GM21717 (cell line): Measurements from ENCODE around the gene ADCY1.
"Not testable (repeated sequence)": the region's sequence is repeated elsewhere in the genome, so short reads cannot be mapped to it uniquely, and the experiment has no call there.

Source experiments
- ATAC-seq: cut with Tn5 transposase; IDR thresholded peaks from one replicate; pipeline ENCODE4 v1.9.1; 2021; ENCODE audit warnings: mild to moderate bottlenecking, moderate library complexity; ENCODE audit not compliant: unreplicated experiment

The ADCY1 gene

DNA sequence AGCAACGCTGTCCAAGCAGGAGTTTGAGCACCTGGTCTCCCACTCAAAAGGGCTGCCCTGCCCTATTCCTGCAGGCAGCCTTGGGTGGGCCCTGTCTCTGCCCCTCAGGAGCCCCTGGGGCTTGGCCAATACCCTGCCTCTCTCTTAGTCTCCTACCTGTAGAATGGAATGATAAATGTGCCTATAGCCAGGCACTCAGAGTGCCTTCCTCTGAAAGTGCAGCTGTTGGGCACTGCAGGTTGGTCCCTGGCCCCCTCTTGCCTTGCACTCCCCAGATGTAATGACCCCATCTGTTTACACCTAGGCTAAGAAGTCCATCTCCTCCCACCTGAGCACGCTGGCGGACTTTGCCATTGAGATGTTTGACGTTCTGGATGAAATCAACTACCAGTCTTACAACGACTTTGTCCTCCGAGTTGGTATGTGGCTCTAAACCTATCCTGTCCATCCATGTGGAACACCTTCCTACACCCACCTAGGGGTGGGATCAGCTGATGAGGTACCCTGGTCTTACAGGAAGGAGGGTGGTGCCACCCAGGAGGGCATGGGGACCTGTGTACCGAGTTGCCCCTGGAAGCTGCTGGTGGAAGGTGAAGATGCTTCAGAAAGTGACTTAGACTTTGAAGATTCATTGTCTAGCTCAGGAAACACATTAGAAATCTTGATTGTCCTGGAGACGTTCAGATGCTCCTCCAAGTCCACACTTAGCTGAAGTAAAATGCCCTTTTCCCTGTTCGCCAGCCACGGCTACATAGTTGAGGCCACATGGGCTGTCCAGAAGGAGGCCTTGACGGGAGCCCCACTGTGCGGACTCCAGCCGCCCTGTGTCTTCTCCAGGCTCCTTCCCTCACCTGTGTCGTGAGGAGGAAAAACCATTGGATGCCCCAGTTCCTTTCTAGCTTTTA is 134.1 kb downstream of the ADCY1 start:
- ATAC-seq: no peak

DNA sequence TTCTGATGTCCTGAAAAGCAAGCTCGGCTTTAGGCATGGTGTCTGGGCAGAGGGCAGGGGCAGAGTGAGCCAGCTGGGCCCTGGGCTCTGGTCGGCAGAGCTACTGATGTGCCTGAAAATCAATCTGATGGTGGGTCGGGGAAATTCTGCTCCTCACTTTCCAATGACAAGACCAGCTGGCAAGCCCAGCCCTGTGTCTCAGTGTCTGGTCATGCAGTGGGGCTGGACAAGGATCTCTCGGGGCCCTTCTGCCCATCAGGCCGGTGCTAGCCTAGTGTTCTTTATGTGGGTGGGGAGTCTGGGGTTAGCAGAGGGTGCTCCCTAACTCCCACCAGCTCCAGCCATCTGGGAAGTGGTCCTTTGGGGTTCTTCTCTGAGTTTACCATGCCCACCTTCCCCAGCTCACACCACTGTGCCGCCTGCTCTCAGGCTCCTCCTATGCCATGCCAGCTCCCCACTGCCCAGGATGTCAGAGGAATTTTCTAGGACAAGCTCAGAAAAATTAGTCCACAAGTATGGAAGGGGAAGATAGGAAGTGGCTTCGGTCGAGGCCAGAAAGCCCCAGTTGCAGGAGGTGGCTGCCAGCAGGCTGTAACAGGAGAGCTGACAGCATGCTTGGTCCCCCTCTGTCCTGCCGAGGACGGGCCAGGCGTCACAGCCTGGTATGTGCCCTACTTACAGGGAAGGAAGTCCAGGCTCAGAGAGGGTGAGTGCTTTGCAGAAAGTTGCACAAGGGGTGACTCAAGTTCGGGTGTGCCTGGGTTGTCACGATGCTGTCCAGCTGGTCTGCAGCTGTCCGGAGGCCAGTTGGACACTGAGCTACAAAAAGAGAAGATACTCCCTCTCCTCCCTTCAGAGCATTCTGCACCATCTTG is 135.2 kb downstream of the ADCY1 start:
- no peak for ATAC-seq

DNA sequence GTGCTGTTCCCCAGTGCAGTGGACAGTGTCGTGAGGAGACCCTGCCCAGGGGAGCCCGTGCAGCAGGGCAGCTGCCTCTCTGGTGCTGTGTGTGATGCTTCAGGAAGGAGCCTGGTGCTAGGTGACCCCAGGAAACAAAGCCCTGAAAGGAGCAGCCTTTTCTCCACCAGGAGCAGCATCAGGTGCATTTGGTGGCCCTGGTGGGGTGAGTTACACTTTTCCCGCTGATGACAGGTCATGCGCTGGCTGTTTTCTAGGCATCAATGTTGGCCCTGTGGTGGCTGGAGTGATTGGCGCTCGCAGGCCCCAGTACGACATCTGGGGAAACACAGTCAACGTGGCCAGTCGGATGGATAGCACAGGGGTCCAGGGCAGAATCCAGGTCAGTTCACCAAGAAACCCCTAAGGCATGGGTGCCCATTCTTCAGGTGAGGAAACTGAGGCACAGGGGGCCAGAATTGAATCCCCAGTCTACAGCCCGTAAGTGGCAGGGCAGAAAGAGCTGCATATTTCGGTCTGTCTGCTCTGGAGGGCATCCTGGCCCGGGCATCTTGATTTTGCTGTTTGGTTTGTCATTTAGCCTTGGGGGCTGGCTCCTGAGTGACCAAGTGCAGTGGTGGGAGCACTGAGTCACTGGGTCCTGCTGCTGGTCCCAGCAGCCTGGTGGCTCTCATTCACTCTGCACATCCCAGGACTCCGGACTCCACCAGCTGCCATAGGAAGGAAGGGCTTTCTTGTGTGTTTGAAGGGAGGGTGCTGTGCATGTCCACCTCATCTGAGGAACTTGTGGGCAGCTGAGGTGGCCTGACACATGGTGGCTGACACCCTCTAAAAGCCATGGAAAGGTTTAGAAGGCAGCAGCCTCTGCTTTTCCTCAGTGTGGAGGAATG is 136.3 kb downstream of the ADCY1 start:
- no peak for ATAC-seq

DNA sequence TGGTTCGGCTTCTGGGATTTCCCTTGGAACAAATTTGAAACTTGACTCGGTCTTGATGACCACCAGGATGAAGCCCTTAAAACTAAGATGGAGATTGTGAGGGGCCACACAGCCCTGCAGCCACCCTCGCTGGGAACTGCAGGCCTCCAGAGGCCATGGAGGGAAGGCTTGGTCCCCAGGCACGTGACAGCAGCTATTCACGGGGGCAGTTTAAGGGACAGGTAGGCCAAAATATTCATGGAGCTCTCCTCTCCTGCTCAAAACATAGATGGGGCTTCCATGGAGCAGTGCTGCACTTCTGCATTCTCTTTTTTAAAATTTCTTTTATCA is 137.0 kb downstream of the ADCY1 start:
- ATAC-seq: no peak

DNA sequence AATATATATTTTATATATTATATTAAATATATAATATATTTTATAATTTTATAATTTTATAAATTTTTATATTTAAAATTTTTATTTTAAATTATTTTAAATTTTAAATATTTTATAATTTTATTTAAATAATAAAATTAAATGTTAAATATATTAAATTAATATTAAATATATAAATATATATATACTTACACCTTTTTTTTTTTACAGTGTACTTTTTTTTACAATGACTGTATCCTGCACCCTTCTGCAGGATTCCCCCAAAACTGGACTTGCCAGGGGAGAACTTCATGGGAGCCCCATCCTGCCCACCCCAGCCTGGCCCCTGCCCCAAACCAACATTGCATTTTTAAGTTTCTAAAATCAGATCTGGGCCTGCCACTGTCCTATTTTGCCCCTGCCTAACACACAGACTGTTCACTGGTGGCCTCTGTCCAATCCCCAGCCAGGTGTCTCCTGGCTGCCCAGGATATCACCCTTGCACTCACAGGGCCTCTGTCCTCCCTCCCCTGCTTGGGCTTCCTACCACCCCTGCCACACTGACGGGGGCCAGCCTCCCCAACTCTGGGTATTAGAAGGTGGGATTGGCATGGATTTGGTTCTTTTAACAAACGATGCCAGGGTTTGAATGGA is 138.0 kb downstream of the ADCY1 start:
- no peak for ATAC-seq

DNA sequence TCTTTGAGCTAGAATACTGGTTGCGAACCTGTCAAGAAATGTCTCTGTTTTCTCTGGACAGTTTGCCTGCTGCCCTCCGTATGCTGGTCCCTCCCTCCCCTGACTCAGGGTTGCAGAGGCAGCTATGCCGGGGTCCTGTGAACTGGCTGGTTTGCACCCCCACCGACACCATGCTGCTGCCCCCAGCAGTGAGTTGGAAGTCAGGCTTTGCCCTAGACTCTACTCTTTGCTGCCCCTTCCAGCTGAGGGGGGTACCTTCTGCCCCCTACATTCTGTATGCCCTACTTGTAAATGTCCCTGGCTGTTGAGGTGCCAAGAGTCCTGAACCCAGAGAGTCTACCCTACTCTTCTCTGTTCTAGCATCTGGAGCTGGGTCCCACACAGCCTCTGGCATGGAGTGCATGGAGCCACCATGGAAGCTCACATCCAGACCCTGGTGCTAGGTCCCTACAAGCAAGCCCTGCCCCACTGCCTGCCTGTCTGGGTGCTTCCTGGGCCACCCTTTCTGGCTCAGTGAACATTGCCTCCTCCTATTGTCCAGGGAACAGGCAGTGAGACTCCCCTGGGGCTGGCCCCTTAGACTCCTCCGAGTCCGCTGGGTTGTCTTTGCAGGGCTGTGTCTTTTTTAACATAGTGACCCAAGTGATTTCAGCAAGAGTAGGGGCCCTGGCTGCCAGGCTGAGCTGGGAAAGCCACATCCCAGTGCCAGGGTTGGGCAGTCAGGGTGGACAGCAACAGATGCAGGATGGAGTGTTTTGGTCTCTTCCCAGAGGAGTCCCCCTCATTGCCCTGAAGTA is 138.9 kb downstream of the ADCY1 start:
- no peak for ATAC-seq

DNA sequence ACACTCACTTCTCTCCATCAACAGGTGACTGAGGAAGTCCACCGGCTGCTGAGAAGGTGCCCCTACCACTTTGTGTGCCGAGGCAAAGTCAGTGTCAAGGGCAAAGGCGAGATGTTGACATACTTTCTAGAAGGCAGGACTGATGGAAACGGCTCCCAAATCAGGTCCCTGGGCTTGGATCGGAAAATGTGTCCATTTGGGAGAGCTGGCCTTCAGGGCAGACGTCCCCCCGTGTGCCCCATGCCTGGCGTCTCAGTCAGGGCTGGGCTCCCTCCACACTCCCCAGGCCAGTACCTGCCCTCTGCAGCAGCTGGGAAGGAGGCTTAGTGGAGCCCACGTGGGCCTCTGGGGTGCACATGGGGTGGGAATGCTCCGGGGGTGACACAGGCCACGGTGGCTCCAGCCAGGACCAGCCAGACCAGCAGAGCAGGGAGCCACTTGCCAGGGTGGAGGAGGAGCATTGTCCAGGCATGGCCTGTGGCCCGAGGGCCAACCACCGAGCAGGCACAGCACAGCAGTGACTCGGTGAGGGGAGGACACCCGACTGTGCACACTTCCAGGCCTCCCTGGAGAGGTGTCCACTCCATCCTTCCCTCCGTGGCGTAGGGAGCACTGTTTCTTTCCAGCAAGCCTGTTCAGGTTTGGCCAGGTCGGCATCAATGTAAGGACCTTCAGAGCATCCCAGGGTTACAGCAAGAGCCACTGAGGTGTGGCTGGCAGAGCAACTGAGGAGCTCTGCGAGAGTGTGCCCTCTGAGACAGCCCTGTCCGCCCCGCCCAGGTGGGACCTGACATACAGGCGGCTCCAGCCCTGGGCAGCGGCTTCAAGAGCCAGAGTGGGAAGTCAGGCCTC is 139.7 kb downstream of the ADCY1 start:
- ATAC-seq: no peak

DNA sequence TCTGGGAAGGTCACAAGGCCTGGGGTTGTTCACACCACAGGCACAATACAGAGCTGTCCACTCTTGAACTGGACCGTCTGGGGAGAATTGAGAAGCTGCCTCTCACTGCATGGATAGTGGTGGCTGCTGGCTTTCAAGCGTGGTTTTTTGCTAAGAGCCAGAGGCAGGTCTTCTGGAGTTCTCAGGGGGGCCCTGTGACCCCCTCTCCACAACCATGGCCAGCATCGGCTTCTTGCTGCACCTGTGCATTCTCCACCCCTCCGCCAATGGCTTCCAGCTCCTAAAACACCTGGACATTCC is 140.3 kb downstream of the ADCY1 start:
- no peak for ATAC-seq

DNA sequence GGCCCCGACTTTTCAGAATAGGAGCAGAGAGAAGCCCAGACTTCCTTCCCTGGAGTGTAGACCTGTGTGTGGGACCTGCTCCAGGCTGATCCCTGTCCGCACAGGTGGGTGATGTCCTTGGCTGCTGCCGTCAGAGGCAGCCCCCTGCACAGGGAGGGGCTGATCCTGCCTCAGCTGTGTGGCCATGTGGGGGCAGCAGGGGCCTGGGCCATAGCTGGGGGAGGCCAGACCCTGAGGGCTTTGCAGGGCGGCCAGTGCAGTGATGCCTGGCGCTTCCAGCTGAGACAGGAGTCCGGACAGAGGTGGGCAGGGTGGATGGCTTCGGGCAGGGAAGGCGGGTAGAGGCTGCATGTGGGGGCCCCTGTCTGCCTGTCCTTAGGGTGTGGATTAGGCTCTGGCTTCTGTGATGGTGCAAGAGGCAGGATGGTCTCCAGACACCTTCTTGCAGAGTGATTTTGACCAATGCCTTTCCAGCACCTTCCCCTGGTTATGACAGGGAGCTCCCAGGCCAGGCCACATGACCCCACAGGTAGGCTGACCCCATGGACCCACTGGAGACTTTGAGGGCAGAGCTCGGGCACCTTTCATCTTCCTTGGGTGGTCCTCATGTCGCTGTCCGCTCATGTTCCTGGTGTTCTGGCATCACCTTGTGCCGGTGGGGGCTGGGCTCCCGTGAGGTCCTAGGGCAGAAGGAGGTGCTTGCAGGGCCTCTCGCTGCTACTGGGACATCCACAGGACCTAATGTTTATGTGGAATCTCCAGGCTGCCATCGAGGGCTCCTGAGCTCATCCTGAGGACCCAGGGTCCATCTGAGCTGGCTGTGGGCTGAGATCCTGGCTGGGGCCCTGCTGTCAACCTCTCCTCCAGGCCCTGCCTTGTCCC is 141.5 kb downstream of the ADCY1 start:
- no peak for ATAC-seq

DNA sequence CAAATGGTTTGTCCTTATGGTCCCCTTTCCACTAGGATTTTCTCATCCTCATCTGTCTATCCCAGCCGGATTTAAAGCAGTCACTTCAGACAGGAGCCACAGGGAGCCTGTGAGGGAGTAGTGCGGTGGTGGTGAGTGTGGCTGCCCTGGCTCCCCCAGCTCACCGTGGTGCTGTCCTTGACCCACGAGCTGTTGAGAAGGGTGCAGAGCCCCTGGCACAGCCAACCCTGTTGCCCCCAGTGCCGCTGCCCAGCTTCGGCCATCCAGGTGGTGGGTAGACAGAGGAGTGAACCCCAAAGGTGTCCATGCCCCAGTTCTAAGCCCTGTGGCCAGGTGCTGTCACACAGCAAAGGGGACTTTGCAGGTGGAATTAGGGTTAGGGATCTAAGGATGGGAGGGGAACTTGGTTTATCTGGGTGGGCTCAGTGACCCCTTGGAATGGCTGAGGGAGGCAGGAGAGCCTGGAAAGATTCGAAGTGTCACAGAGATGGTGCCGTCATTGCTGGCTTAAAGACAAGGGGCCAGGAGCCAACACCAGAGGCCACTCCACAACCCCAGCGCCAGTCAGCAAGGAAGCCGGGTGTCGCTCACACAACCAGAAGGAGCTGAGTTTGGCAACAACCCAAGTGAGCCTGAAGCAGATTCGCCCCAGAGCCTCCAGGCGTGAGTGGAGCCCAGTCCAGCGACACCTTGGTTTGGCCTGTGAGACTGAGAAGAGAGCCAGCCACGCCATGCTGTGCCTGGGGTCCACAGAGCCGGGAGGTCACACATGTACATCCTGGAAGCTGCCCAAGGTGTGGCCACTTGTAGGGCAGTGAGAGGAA is 142.4 kb downstream of the ADCY1 start:
- no peak for ATAC-seq

DNA sequence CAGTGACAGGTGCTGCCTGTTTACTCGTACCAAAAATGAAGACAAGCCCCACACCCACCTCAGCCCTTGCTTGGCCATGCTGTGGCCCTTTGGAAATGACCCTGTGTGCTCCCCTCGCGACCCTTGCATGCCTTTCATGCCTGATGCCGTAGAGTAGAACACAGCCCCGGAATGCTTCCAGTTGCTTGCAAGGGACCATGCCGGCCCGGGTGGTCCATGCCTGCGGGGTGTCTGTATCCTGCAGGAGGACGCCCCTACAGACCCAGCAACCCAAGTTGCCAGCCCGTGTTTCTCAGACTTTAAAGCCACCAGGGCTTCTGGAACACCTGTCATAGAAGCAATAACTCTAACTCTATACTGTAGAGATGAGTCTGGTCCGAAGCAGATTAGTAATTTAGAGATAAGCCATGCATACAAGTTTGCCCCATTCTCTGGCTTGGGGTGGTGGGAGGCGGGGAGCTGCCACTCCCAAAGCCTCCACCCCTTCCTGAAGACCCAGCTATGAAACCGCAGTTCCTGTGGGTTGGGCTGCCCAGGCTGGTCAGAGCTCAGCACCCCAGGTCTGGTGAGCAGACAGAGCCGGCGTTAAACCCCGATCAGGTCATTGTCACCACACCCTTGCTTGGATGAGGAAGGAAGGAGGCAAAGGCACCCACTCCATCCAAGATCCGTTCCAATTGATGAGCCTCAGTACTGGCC is 143.5 kb downstream of the ADCY1 start:
- ATAC-seq: no peak

DNA sequence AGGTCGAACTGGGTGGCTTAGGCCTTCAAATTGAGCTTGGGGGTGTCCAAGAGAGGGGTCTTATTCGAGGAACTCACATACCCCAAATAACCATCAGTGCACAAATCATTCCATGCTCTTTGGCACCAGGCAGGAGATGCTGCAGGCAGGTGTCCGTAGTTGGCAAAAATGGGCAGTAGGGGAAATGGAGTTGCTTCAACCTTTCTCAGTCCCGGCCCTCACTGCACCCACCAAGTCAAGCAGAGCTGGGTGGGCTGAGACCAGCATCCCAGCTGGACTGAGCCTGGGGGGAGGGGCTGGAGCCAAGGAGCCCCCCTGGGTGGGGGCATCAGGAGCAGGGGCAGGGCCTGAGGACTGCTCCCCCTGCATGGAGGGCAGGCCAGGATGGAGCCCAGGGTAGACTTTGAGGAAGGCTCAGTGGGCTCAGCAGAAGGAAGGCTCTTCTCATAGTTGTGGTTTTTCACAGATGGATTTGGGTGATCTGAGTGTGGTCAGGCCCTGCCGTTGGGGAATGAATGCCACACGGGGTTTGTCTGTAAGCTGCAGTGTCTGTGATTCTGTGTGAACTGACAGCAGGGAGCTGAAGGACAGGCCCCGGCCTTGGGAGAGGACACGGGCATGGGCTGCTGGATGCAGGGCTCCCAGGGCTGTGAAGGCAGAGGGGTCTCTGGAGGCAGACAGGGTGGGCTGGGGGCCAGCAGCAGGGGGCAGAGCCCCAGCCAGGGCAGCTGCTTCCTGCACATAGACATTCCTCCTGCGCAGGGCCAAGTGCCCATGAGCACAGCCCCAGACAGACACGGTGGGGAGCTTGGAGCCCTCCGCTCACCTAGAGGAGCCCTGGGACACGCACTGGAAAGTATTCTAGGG is 144.5 kb downstream of the ADCY1 start:
- ATAC-seq: no peak

DNA sequence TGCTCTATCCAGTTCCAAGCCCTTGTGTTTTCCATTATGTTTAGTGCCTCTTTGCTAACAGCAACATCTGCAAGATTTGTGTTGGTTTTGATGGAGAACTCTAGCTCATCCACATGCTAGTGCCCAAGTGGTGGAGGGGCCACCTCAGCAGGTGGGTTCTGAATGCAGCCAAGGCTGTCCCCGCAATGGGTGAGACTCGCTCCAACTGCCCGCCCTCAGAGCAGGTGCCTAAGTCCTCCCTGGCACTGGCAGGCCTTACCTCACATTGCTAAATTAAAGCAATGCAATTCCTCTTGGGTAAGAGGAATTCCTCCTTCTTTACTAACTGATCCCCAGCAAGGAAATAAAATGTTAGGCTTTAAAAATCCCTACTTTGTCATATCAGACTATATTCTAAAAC is 146.8 kb downstream of the ADCY1 start:
- ATAC-seq: no peak

DNA sequence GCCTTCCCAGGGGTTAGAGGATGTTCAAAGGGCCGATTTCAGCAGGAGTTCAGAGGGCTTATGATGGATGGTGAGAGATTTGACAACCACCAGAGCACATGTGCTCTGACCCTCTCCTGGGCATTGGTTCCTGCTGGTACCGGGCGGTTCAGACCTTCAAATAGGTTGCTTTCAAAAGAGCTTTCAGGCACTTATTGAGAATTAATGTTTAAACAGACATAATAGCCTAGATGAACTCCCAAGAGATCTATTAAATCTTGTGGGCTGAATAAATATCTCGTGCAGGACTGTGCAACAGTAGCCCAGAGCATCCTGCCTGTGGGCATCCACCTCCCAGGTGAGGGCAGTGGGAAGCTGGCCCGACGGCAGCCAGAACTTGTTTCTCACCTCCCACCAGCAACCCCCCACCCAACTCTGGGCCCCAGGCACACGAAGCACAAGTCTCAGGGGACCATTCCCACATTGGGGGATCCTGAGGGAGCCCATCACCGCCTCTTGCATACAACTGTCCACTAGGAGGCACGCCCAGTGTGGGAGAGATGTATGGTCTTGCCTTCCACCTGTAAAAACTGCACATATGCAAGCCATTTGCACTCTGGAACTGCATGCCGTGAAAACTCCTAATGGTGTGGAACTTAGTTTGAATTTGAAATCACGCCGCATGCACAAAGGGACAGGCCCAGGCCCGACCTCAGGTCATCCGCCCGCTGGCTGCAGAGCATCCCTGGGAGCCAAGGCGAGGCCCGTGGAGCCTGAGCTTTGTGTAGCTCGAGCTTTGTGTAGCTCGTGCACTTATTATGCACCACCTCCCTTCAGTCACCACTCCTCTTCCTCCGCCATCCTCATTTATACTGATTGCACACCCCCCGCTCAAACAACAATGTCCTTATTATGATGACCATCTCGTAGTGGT is 147.8 kb downstream of the ADCY1 start:
- ATAC-seq: no peak

DNA sequence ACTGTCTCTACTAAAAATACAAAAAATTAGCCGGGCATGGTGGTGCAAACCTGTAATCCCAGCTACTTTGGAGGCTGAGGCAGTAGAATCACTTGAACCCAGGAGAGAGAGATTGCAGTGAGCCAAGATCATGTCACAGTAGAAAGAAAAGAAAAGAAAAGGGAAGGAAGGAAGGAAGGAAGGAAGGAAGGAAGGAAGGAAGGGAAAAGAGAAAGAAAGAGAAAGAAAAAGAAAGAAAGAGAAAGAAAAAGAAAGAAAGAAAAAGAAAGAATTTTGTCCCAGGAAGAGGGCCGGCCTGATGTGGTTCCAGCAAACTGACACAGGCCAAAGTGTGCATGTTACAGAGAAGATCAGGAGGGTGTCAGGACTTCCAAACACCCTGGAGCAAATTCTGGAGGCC is 151.1 kb downstream of the ADCY1 start:
- ATAC-seq: not testable (repeated sequence)
